ENCODE measurements around the gene RNF125. TPM values are rescaled to one million over a fixed set of nuclear protein-coding genes. Genes with fewer than 3 reads are reported as not detected.

Gene RNF125
- total RNA-seq, 1 donor from 2014 or later, result 8.6 TPM

DNA sequence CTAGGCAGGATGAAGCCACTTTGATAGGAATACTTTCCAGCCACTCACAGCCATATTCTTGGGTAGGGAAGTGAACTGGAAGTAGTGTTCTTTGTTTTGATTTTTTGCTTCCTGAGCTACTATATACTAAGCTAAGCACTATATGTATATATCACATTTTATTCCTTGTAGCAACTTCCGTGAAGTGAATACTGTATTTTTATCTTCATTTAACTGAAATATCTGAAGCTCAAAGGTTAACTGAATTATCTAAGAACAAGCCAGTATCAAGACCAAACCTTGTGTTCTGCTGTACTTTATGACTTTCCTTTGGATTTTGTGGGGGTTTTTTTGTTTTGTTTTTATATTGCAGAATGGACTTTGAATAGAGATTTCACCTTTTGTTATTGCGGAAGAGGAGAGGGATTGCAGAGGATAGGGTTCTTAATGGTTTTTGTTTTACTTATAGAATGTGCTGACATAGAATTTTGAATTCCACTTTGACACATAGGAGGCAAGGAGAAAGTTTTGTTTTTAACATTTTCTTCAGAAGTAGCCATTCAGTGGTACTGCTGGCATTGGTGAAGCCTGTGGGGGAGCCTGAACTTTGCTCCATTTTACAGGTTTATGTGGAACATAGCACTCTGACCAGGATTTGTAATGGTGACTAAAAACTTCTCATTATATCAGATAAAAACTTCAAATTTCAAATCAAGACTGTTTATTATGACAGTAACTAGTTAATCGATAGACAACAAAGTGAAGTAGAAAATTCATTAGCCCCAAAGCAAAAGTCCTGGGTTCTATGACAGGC, 48.9 kb downstream of the RNF125 start:
- TF ChIP-seq, protein P1, sequence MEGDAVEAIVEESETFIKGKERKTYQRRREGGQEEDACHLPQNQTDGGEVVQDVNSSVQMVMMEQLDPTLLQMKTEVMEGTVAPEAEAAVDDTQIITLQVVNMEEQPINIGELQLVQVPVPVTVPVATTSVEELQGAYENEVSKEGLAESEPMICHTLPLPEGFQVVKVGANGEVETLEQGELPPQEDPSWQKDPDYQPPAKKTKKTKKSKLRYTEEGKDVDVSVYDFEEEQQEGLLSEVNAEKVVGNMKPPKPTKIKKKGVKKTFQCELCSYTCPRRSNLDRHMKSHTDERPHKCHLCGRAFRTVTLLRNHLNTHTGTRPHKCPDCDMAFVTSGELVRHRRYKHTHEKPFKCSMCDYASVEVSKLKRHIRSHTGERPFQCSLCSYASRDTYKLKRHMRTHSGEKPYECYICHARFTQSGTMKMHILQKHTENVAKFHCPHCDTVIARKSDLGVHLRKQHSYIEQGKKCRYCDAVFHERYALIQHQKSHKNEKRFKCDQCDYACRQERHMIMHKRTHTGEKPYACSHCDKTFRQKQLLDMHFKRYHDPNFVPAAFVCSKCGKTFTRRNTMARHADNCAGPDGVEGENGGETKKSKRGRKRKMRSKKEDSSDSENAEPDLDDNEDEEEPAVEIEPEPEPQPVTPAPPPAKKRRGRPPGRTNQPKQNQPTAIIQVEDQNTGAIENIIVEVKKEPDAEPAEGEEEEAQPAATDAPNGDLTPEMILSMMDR (IDR thresholded peaks at IDR 0.05), result no peak
- Histone ChIP-seq H3K9me3 (no peaks in the 10 kb centered on the region), H3K27me3 (no peaks in the 10 kb centered on the region), H3K4me1 (no peaks in the 10 kb centered on the region), H3K36me3 (no peaks in the 10 kb centered on the region), H3K4me3 (no peak overlapping the region), H3K27ac (no peak overlapping the region)
- DNase-seq (ENCODE audit: low spot score in 2 of 2), result no peak
- intact Hi-C loops (cut with DNase I), result no loop called here

DNA sequence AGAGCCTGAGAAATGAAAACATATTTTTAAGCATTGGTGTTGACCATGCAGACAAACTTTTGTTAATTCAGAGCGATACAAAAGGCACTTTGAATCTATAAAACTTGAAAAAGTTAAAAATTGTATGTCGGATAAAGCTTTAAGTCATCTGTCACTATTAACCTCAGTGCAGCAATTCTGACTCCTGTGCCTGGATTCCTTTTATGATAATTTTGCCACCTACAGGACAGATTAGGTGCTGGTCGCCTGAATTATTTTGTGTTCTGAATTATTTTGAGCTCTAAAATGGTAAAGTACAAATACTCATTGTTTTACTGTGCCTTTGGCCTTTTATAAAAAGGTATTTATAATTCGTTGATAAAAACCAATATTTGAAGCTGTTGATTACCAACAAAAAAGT, 53.7 kb downstream of the RNF125 start:
- Histone ChIP-seq H3K27me3 (no peaks in the 10 kb centered on the region), H3K27ac (no peak overlapping the region), H3K9me3 (no peaks in the 10 kb centered on the region), H3K36me3 (no peaks in the 10 kb centered on the region), H3K4me3 (no peak overlapping the region), H3K4me1 (no peaks in the 10 kb centered on the region)
- intact Hi-C loops (cut with DNase I), result no loop called here
- TF ChIP-seq, protein P1 (IDR thresholded peaks at IDR 0.05), result peak in 1 of 3 experiments; percentile 37
- DNase-seq (ENCODE audit: low spot score in 2 of 2), result no peak

DNA sequence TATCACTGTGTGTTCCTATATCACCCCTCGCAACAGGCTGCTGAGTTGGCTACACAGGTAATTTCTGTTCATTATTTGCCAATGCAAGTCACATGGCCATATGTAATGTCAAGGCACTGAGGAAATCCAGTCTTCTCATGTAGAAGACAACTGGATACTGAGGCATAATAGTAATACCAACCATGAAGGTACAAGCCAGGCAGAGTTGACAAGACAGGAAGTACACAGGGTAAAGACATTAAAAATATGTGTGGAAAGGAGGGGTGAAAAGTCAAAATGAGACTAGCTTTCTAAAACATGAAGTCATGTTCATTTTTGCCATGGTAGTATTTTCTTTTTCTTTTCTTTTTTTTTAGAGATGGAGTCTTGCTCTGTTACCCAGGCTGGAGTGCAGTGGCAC, 55.6 kb downstream of the RNF125 start:
- TF ChIP-seq, protein P1 (IDR thresholded peaks at IDR 0.05), result no peak
- no peak for DNase-seq (ENCODE audit: low spot score in 2 of 2)
- intact Hi-C loops (cut with DNase I), result no loop called here
- Histone ChIP-seq H3K9me3 (no peaks in the 10 kb centered on the region), H3K27me3 (no peaks in the 10 kb centered on the region), H3K4me3 (no peak overlapping the region), H3K36me3 (no peaks in the 10 kb centered on the region), H3K4me1 (no peaks in the 10 kb centered on the region), H3K27ac (no peak overlapping the region)

GRCh38 chr18:32078845-32079244, 60.2 kb downstream of the RNF125 start:
- Histone ChIP-seq H3K4me3 (no peak overlapping the region), H3K9me3 (no peaks in the 10 kb centered on the region), H3K4me1 (no peaks in the 10 kb centered on the region), H3K36me3 (no peaks in the 10 kb centered on the region), H3K27ac (no peak overlapping the region), H3K27me3 (no peaks in the 10 kb centered on the region)
- no peak for DNase-seq (ENCODE audit: low spot score in 2 of 2)
- intact Hi-C loops (cut with DNase I), result no loop called here
- TF ChIP-seq, protein P1 (IDR thresholded peaks at IDR 0.05), result no peak

GRCh38 chr18:32081881-32082280, 63.3 kb downstream of the RNF125 start:
- no peaks in the 10 kb centered on the region for H3K36me3 ChIP-seq
- intact Hi-C loops (cut with DNase I), result no loop called here
- TF ChIP-seq, protein P1 (IDR thresholded peaks at IDR 0.05), result no peak

More at GRCh38 chr18:32081881-32082280, 63.3 kb downstream of the RNF125 start:
- H3K27me3 ChIP-seq, result no peaks in the 10 kb centered on the region
- H3K4me3 ChIP-seq, result no peak overlapping the region
- no peaks in the 10 kb centered on the region for H3K9me3 ChIP-seq
- no peak overlapping the region for H3K27ac ChIP-seq
- DNase-seq (ENCODE audit: low spot score in 2 of 2), result no peak
- H3K4me1 ChIP-seq, result no peaks in the 10 kb centered on the region
